Suprapubic skin (tissue), 4 donors: ENCODE results near the gene ETFA.

Source experiments
- CTCF ChIP-seq, 2 donors: fragments of 200-600 bp in 1 of 2; fragments of 450-650 bp in 1 of 2; sonication (generic) in 1 of 2; IDR thresholded peaks; one replicate each; pipeline ENCODE4 v1.5.1; 2016 to 2019; ENCODE audit warnings: antibody characterized with exemption in 2 of 2, mild to moderate bottlenecking in 1 of 2, moderate library complexity in 1 of 2
- POLR2A ChIP-seq, 2 donors: fragments of 450-650 bp; IDR thresholded peaks; one replicate each; pipeline ENCODE4 v1.6.1; 2017; ENCODE audit warnings: antibody characterized with exemption in 2 of 2, mild to moderate bottlenecking in 2 of 2, moderate library complexity in 2 of 2
- POLR2AphosphoS5 ChIP-seq, 3 donors: sonication (generic); formaldehyde crosslinking; IDR thresholded peaks; one replicate each; pipeline ENCODE4 v1.6.1; 2017; ENCODE audit warnings: antibody characterized with exemption in 3 of 3

- TF ChIP-seq CTCF (IDR thresholded peaks at IDR 0.05) (no peak), POLR2AphosphoS5 (IDR thresholded peaks at IDR 0.05) (no peak), POLR2A (IDR thresholded peaks at IDR 0.05) (no peak)
Observed at GRCh38 chr15:76222159-76222558, 89.1 kb downstream of the ETFA start.
